ENCODE measurements around the gene LIPA. TPM values are rescaled to one million over a fixed set of nuclear protein-coding genes. Genes with fewer than 3 reads are reported as not detected.

LIPA gene
- total RNA-seq, 1 experiment from 2014 or later: 47.3 TPM

GRCh38 chr10:89251409-89252224 lies at the start of gene LIPA (continued):
- TF ChIP-seq E2F1 (CRISPR knock-in tag; IDR thresholded peaks at IDR 0.05) (no peak), FOXP1 (CRISPR knock-in tag; IDR thresholded peaks at IDR 0.05; ENCODE audit: borderline replicate concordance) (peak; percentile 82; the same call in 1 of the 2 replicates), TCF7 (CRISPR knock-in tag; IDR thresholded peaks at IDR 0.05; ENCODE audit: low read depth) (no peak), ZBTB43 (CRISPR knock-in tag; IDR thresholded peaks at IDR 0.05) (0 out of 2 replicates have a peak, but pooled peaks have one; percentile 51), GABPB1 (CRISPR knock-in tag; IDR thresholded peaks at IDR 0.05) (no peak), MXD4 (CRISPR knock-in tag; IDR thresholded peaks at IDR 0.05; ENCODE audit: borderline replicate concordance) (no peak), FOXK1 (CRISPR knock-in tag; IDR thresholded peaks at IDR 0.05) (no peak)

- H3K27ac Mint-ChIP-seq: no peak overlapping the region
- H3K4me3 Mint-ChIP-seq: no peak overlapping the region
- ATAC-seq: no peak
These were observed 49.7 kb upstream of the LIPA start for GRCh38 chr10:89301232-89301631.

GRCh38 chr10:89299031-89299430 lies 47.5 kb upstream of the LIPA start:
- CTCF ChIA-PET: no interaction called here
- Mint-ChIP-seq H3K4me1 (peaks cover 16% of the 10 kb centered on the region), H3K9me3 (no peaks in the 10 kb centered on the region; the same call in 1 of the 2 replicates), H3K27ac (no peak overlapping the region), H3K36me3 (no peaks in the 10 kb centered on the region), H3K27me3 (ENCODE audit: low read depth) (no peaks in the 10 kb centered on the region), H3K4me3 (no peak overlapping the region)
- no peak for ATAC-seq
- no peak for TF ChIP-seq IRF2 (CRISPR knock-in tag; IDR thresholded peaks at IDR 0.05; ENCODE audit: borderline replicate concordance, low read depth)
- TF ChIP-seq ZNF263 (CRISPR knock-in tag; IDR thresholded peaks at IDR 0.05; ENCODE audit: low read depth): no peak
- no peak for TF ChIP-seq ZNF396 (CRISPR knock-in tag; IDR thresholded peaks at IDR 0.05; ENCODE audit: borderline replicate concordance)
- TF ChIP-seq ELF4 (CRISPR knock-in tag; IDR thresholded peaks at IDR 0.05; ENCODE audit: low read depth): no peak
- no peak for TF ChIP-seq NR2C2 (CRISPR knock-in tag; IDR thresholded peaks at IDR 0.05)
- no peak for TF ChIP-seq ZNF138 (CRISPR knock-in tag; conservative IDR thresholded peaks at IDR 0.05)
- TF ChIP-seq PRRX2 (CRISPR knock-in tag; IDR thresholded peaks at IDR 0.05): no peak
- no peak for TF ChIP-seq JAZF1 (CRISPR knock-in tag; IDR thresholded peaks at IDR 0.05)
- no peak for TF ChIP-seq CREM (CRISPR knock-in tag; IDR thresholded peaks at IDR 0.05)
- no peak for TF ChIP-seq TP53 (CRISPR knock-in tag; IDR thresholded peaks at IDR 0.05)
- no peak for TF ChIP-seq RELA (CRISPR knock-in tag; IDR thresholded peaks at IDR 0.05; ENCODE audit: borderline replicate concordance)
- POLR2A ChIA-PET: no interaction called here
- DNase-seq (ENCODE audit: low spot score): no peak

More at GRCh38 chr10:89301232-89301631, 49.7 kb upstream of the LIPA start:
- H3K9me3 Mint-ChIP-seq: no peaks in the 10 kb centered on the region; the same call in 1 of the 2 replicates
- TF ChIP-seq CREB1 (CRISPR knock-in tag; IDR thresholded peaks at IDR 0.05): no peak
- TF ChIP-seq CREM (CRISPR knock-in tag; IDR thresholded peaks at IDR 0.05): no peak
- TF ChIP-seq ZNF396 (CRISPR knock-in tag; IDR thresholded peaks at IDR 0.05; ENCODE audit: borderline replicate concordance): no peak
- DNase-seq (ENCODE audit: low spot score): no peak
- no peaks in the 10 kb centered on the region for H3K36me3 Mint-ChIP-seq
- H3K4me1 Mint-ChIP-seq: peaks cover 16% of the 10 kb centered on the region
- no peaks in the 10 kb centered on the region for H3K27me3 Mint-ChIP-seq (ENCODE audit: low read depth)
- ChIA-PET POLR2A (no interaction called here), CTCF (interaction anchor here (1.1 to 1.7 kb wide), 2 partner anchors 39 to 68 kb away, joined by 3 to 11 read pairs; no protein-coding TSS in a partner anchor)

GRCh38 chr10:89297791-89298190 lies 46.2 kb upstream of the LIPA start:
- CTCF ChIA-PET: no interaction called here
- H3K27me3 Mint-ChIP-seq (ENCODE audit: low read depth): no peaks in the 10 kb centered on the region
- POLR2A ChIA-PET: no interaction called here
- H3K27ac Mint-ChIP-seq: no peak overlapping the region
- ATAC-seq (no peak), DNase-seq (ENCODE audit: low spot score) (no peak)
- H3K9me3 Mint-ChIP-seq: no peaks in the 10 kb centered on the region; the same call in 1 of the 2 replicates
- H3K4me3 Mint-ChIP-seq: no peak overlapping the region
- peaks cover 14% of the 10 kb centered on the region for H3K4me1 Mint-ChIP-seq
- H3K36me3 Mint-ChIP-seq: no peaks in the 10 kb centered on the region
- TF ChIP-seq ZNF281 (CRISPR knock-in tag; IDR thresholded peaks at IDR 0.05) (no peak), FOXJ3 (CRISPR knock-in tag; IDR thresholded peaks at IDR 0.05; ENCODE audit: borderline replicate concordance) (no peak), ZNF138 (CRISPR knock-in tag; conservative IDR thresholded peaks at IDR 0.05) (no peak), ZSCAN18 (CRISPR knock-in tag; IDR thresholded peaks at IDR 0.05) (no peak), KAT7 (CRISPR knock-in tag; IDR thresholded peaks at IDR 0.05; ENCODE audit: borderline replicate concordance) (no peak)
